NCI-H2196 (cell line): ENCODE results near the gene SGPL1.
"Not testable (repeated sequence)": the region's sequence is repeated elsewhere in the genome, so short reads cannot be mapped to it uniquely, and the experiment has no call there.

Source experiments
- DNase-seq: peaks from one replicate; lab custom pipeline; 2025; ENCODE audit not compliant: unreplicated experiment; lab: John Stamatoyannopoulos, UW

The SGPL1 gene

DNA sequence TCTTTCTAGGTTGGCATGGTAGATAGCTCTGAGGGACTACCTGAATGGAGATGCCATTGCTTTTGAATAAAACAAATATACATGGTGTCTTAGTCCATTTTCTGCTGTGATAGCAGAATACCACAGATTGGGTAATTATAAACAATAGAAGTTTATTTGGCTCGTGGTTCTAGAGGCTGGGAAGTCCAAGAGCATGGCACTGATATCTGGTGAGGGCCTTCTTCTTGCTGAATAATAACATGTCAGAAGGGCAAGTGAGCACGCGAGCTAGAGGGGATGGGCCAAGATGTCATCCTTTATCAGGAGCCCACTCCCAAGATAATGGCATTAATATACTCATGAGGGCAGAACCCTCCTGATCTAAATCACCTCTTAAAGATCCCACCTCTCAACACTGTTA is 21.9 kb downstream of the SGPL1 start:
- DNase-seq: no peak

DNA sequence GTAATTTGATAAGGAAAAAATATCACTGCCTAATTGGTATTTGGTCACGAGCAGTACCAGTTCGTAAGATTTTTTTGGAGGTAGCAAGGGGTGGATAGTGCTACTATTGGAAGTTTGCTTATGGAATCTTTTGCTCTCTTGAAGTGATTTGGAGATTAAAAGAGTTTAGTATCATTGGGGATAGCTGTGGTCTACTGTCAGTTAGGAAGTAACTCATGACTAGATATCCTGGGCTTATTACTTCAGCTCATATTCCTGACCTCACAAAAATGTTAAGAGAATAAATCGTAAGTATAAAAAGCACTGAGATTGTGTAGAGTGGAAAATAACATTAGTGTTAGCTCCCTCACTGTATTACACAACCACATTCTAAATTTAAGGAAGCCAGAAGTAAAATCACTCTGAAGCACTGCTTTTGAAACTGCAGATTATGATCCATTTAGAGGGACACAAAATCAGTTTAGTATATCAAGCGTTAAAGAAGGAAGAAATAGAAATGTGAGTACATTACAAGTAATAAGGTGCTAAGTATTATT is 22.6 kb downstream of the SGPL1 start:
- DNase-seq: no peak

DNA sequence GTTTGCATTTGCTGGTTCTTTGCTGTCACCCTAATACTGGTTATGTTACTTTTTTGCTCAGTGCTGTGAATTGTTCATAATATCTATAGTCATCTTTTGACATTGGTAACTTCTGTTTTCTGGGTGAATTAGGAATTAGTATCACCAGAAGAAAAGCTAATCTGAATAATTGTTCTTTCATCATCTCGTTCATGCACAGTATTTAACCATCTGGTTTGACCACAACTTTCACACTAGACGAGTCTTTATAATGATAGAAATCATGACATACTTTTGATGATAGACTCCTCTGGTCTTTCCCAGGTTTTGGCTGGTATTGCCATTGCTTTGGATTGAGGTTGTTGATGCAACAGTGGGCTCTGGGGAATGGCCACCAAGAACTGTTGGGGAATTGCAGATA is 25.1 kb downstream of the SGPL1 start:
- no peak for DNase-seq

DNA sequence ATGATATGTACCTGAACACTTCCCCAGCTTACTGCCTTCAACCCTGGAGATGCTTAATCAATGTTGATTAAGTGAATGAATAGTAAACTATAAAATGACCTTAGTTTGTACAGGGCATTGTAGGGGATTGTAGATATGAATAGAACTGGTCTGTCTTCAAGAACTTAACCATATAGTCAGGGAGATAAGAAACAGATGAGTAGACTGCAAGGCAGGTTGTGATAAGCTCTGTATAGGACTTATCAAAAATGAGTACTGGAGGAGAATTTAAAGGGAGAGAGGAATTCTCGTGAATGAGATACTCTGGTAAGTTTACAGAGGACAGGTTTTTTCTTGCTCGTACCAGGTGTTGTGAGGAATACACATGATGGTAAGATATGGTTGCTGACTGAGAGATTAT is 27.6 kb downstream of the SGPL1 start:
- no peak for DNase-seq

DNA sequence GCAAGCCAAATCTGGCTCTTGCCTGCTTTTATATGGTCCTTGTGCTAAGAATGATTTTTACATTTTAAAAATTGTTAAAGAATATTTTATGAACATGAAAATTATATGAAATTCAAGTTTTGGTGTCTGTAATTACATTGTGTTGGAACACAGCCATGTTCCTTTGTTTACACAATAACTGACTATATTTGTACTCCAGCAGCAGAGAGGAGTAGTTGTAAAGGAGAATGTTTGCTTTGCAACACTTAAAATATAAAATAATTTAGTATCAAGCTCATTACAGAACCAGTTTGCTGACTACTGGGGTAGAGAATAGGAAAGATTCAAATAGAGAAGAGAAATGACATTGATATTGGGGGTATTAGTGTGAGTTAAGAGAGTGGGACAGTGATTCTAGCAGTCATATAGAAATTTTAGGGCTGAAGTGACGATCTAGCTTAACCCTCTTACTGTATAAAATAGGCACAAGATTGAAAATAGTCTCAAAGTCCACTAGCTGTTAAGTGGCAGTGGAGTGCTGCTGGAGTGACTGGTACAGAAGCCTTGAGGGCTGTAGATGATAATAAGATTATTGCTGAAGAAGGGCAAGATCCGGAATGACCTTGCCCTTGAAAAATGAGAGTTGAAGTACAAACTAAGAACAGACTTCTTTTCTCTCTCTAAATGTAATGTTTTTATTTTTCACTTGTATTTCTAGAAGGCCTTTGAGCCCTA is 28.2 kb downstream of the SGPL1 start:
- peak; percentile 10 for DNase-seq

DNA sequence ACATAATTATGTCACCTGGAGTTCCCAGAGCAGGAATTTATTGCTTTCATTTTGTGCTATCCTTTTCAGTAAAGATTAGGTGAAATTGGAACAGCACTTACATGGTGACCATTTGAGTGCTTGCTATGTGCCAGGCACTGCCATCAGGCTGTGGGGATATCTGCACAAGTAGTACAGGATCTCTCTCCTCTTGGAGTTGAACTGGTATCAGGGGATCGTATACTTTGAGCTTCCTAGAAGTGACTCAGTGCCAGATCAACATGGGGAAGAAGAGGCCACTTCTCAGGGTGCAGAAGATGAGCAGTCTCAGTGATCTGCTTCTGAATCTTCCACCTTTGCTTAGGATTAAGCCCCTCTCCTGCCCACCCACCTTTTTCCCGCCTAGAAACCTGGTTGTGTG is 29.5 kb downstream of the SGPL1 start:
- DNase-seq: no peak

DNA sequence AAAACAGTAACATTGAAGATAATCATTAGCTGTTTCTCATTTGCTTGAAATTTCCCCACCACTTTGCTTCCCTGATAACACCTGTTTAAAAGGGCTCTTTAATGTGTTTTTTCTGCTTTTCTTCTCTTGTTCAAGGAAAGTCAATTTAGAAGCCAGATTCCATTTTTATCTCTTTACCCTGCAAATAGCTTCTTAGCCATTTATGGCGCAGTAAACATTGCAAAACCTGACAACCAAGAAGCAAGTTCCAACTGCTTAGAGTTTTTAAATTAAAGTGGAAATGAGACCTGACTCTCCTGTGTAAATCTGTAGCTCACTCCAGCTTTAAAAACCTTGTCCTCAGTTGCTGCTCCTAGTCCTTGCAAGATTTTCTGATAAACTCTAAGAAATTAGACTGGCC is 30.1 kb downstream of the SGPL1 start:
- DNase-seq: no peak

DNA sequence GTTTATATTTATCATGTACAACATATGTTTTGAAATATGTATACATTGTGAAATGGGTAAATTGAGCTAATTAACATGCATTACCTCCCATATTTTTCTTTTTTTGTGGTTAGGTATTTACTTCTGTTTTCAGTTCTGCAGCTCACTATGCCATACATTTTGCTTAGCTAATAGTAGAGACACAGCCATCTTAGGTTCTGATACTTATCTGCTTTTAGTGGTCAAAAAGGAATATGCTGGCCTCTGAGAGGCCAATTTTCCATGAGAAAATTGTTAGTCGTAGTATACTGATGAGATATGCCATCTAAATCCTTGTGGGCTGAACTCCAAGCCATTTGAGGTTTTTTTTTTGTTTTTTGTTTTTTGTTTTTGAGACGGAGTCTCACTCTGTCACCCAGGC is 31.0 kb downstream of the SGPL1 start:
- DNase-seq: no peak

DNA sequence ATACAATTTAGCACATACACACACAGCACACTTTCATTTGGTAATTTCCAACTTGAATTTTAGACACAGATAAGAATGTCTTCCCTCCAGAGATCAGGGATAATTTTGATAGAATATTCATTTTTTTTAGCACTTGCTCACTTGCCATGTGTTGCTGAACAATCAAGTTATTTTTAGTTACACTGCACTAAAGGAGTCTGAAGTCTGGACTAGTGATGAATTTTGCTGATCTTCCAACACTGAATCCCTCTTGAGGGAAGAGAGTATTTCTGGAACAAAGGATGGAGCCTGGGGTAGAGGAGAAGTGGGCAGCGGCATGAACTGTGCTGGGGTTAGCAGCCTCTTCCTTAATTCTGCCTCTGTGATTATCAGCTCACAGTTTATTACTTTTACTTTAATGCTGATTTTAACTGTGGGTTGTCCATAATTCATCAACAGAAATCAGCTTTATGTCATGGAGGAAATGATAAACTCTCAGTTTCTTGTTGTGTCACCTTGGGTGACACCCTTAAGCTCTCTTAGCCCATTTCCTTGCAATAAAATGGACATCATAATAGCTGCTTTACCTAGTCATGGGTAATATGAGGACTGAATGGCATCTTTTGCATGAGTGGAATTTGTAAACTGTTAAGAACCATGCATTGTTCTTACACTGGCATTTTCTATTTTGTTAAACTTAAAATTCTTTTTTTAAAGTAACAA is 32.1 kb downstream of the SGPL1 start:
- DNase-seq: no peak

DNA sequence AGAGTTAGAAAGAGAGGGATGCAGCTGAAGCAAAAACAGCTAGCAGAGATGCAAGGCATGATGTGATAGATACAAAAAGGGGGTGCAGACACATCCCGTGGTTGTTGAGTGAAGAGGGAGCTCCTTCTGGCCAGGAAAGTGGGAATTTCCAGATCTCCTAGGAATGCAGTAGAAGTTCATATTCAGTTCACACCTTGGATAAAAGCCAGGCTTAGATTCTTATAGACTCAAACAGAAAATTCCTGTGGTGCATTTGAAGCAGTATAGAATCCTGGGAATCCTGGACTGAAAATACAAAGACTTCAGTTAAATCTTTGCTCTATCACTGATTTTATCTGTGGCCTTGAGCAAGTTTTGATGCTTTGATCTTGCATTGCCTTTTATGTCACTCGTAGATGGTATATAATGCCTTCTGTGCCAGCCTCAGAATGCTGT is 33.9 kb downstream of the SGPL1 start:
- DNase-seq: no peak

DNA sequence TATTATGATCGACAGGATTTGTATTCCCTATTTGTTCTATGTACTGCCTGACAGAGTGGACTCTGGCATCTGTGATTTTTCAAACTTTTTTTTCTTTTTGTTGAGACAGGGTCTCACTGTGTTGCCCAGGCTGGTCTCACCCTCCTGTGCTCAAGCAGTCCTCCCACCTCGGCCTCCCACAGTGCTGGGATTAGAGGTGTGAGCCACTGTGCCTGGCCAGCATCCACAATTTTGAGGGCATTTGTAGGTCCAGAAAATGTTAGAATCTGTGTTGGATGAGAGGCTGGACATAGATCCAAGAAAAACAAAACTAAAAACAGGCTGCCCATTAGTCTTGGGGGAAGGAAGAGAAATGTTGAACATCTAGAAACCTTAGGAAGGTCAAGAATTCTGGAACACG is 34.3 kb downstream of the SGPL1 start:
- DNase-seq: no peak

DNA sequence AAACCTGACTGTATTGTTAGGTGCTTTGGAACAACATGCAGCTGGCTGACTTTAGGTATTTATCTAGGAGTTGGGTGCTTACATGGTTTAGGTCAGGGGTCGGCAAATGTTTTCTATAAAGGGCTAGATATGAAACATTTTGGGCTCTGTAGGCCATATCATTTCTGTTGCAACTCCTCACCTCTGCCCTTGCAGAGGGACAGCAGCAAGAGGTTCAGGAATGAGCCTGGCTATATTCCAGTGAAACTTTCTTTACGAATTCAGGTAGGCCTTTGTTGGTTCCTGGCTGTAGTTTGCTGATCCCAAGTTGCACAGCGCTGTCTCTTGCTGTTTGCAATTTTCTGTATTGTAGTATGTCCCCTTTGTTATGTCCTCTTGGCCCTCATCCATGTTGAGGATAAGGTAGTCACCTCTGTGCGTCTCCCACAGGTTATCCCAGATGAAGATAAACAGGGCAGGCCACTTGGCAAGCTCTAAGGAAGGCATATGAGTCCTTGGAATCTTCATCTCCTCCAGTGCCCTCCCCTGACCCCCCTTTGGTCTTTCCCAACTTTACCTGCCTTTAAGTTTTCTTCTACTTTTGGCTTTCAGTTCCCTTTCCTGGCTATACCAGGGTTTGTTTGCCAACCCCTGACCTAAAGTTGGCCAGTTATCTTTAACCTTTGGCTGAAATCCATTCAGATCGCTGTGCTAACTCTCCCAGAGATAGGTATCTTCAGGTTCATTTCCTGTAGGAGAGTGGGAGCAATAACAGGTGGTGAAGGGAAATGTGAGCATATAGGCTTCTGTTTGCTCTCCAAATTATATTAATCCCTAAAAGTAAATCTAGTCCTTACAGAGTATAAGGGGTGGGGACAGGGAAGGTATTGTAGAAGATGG is 36.1 kb downstream of the SGPL1 start:
- DNase-seq: peak; percentile 15

DNA sequence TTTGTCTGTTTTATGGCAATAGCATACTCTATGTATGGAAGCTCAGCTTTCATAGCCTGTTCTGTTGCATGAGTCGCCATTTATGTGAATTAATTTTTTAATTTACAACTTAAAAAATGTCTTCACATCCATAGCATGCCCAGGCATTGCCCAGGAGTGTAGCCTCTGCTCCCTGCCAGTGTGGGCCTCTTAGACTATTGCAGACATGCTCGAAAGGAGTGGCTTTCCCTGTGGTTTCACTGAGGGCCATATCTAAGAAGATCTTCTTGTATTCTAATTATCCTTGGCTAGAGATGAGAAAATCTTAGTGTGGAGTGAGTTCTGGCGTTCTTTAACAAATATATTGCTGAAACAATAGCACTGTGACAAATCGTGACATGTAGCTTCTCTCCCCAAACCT is 37.3 kb downstream of the SGPL1 start:
- DNase-seq: no peak

DNA sequence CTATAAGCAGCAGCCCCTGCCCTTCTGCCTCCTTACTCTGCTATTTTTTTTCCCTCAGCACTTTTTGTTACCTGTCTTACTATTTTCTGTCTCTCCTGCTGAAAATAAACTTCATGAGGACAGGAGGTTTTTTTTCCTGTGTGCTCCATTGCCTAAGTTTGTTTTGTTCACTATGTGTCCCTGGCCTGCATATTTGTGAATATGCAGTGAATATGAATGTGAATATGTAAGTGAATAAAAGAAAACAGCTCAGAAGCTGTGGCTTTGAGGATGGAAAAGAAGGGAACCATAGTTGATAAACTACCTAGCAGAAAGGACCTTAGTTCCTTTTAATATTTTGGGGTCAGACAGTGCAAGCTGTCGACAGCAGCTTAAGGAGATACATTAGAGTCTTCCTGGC is 37.7 kb downstream of the SGPL1 start:
- DNase-seq: no peak

DNA sequence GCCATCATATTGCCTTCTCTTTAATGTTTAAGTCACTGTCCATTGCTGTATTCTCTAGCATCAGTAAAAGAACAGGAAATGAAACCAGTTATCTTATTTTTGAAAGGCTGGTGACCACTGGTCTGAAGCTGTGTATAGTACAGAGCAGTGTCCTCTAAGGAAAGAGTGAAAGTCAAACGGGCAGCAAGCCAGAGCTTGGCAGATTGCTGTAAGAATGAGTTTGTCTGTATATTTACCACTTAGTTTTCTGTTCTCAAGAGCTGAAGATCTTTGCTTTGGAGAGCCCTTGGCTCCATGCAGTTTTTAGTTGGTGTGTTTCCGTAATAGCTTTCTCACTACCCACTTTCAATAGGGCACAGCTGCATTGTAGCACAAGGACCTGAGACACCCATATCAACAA is 40.7 kb downstream of the SGPL1 start:
- no peak for DNase-seq

DNA sequence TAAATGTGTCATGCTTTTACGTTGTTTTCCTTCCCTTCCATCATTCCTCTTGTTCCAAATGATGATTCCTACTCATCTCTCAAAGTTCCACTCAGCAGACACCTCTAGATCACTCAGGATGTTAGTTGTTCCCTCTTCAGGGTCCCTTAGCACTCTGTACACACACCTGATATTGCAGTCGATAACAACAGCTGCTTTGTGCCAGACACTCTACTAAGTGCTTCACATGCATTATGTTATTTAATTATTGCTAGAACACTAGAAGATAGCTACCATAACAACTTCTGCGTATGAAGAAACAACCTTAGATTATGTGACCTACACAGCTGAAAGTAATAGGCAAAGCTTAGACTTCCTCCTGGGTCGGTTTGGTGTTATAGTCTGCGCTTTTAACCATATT is 43.0 kb downstream of the SGPL1 start:
- no peak for DNase-seq

DNA sequence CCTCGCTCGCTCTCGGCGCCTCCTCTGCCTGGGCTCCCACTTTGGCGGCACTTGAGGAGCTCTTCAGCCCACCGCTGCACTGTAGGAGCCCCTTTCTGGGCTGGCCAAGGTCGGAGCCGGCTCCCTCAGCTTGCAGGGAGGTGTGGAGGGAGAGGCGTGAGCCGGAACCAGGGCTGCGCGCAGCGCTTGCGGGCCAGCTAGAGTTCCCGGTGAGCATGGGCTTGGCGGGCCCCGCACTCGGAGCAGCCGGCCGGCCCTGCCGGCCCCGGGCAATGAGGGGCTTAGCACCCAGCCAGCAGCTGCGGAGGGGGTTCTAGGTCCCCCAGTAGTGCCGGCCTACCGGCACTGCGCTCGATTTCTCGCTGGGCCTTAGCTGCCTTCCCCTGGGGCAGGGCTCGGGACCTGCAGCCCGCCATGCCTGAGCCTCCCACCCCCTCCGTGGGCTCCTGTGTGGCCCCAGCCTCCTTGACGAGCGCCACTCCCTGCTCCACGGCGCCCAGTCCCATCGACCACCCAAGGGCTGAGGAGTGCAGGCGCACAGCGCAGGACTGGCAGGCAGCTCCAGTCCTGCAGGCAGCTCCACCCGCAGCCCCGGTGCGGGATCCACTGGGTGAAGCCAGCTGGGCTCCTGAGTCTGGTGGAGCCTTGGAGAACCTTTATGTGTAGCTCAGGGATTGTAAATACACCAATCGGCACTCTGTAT is 45.9 kb downstream of the SGPL1 start:
- DNase-seq: not testable (repeated sequence)

DNA sequence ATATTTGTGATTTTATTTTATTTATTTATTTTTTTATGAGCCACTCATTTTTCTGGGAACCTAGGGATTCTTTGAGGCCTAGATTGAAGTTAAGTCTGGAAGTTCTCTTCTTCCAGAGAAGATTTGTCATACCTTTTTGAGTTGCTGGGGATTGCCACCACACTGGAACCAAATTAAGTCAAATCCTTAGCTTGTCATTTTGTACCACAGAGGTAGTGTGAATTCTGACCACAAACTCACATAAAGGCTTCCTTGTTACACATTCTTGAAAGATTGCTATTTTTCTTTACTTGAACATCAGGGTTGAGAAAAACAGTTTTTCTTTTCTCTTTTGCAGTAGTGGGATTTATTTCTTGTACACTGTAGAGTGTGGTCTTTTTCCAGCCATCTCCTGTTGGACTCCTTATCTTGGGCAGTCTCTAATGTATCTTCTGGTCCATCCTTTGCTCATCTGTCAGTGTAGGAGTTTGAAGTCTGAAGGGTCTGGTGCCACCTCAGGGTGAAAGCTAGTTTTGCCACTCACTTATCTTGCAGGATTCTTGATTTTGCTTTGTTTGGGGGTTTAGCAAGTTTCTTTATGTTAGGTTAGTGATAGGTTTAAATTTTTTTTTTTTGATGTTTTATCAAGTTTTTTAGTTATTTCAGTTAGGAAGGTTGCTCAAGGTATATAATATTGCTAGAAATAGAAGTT is 47.9 kb downstream of the SGPL1 start:
- DNase-seq: no peak

DNA sequence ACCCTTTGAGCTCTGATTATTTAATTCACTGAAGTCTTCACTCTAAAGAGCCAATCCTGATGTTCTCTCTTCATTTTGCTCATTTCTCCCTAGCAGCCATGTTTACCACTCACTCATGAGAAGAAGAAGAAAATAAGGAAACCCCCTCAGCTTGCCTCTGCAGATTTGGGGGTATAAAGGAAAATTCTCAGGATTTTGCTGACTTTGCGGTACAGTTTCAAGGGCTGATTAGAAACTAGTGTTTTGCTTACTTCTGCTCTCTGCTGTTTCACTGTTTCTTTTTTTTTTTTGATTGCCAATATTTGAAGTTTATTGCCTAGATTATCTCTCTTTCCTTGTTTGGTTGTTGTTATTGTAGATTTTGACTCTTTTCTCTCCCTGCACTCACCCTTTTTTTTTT is 49.2 kb downstream of the SGPL1 start:
- DNase-seq: no peak

DNA sequence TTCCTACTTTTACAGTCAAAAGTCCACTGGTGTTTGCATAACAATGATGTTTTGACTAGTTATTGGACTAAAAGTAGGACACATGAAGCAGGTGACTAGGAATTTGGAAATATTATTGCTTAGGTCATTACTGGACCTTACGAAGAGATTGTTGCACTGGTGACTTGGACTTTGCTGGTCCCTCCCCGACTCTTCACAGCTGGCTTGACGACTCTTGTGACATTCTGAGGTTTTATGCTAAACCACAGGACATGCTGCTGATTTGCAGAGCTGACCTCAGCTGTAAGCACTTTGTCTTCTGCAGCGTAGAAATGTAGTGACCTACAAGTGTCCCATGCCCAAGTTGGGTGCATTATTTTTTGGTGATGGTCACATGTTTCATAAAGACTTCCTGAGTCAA is 50.7 kb downstream of the SGPL1 start:
- no peak for DNase-seq
